ENCODE data around the gene RAB3GAP2.
"Not testable (repeated sequence)": the region's sequence is repeated elsewhere in the genome, so short reads cannot be mapped to it uniquely, and the experiment has no call there.

- not testable (repeated sequence) for TF ChIP-seq POLR2A (IDR thresholded peaks at IDR 0.05; ENCODE audit: low read length); GATA1 (IDR thresholded peaks at IDR 0.05; ENCODE audit: low read depth, low read length)
These were observed 159.7 kb downstream of the RAB3GAP2 start for GRCh38 chr1:220112600-220112999.

Data from erythroblast (primary cell).